ENCODE measurements around the gene BEST4.

The BEST4 gene

GRCh38 chr1:44817771-44818495 is 30.0 kb upstream of the BEST4 start:
- TF ChIP-seq TAF1 (IDR thresholded peaks at IDR 0.05; ENCODE audit: borderline replicate concordance, insufficient read depth, low read length) (no peak), FOXP2 (optimal IDR thresholded peaks at IDR 0.05; ENCODE audit: borderline replicate concordance, extremely low read depth, extremely low read length, insufficient read depth) (no peak), SIN3A (IDR thresholded peaks at IDR 0.05; ENCODE audit: borderline replicate concordance, insufficient read depth, low read length) (no peak), POLR2AphosphoS5 (IDR thresholded peaks at IDR 0.05; ENCODE audit: low read depth, low read length) (no peak), REST (IDR thresholded peaks at IDR 0.05; ENCODE audit: insufficient read depth in 1 of 2, low read depth in 2 of 2, low read length in 2 of 2) (no peak)

GRCh38 chr1:44817307-44817706 is 29.3 kb upstream of the BEST4 start:
- TF ChIP-seq FOXP2 (optimal IDR thresholded peaks at IDR 0.05; ENCODE audit: borderline replicate concordance, extremely low read depth, extremely low read length, insufficient read depth) (no peak), TAF1 (IDR thresholded peaks at IDR 0.05; ENCODE audit: borderline replicate concordance, insufficient read depth, low read length) (no peak), SIN3A (IDR thresholded peaks at IDR 0.05; ENCODE audit: borderline replicate concordance, insufficient read depth, low read length) (no peak), REST (IDR thresholded peaks at IDR 0.05; ENCODE audit: insufficient read depth in 1 of 2, low read depth in 2 of 2, low read length in 2 of 2) (no peak), POLR2AphosphoS5 (IDR thresholded peaks at IDR 0.05; ENCODE audit: low read depth, low read length) (no peak)

GRCh38 chr1:44812822-44813543 is 25.0 kb upstream of the BEST4 start:
- TF ChIP-seq TAF1 (IDR thresholded peaks at IDR 0.05; ENCODE audit: borderline replicate concordance, insufficient read depth, low read length), result no peak
- no peak for TF ChIP-seq REST (IDR thresholded peaks at IDR 0.05; ENCODE audit: insufficient read depth in 1 of 2, low read depth in 2 of 2, low read length in 2 of 2)
- no peak for TF ChIP-seq SIN3A (IDR thresholded peaks at IDR 0.05; ENCODE audit: borderline replicate concordance, insufficient read depth, low read length)

- TF ChIP-seq REST (IDR thresholded peaks at IDR 0.05; ENCODE audit: insufficient read depth in 1 of 2, low read depth in 2 of 2, low read length in 2 of 2) (no peak), SIN3A (IDR thresholded peaks at IDR 0.05; ENCODE audit: borderline replicate concordance, insufficient read depth, low read length) (no peak), FOXP2 (optimal IDR thresholded peaks at IDR 0.05; ENCODE audit: borderline replicate concordance, extremely low read depth, extremely low read length, insufficient read depth) (no peak), POLR2AphosphoS5 (IDR thresholded peaks at IDR 0.05; ENCODE audit: low read depth, low read length) (no peak), TAF1 (IDR thresholded peaks at IDR 0.05; ENCODE audit: borderline replicate concordance, insufficient read depth, low read length) (no peak)
Observed at GRCh38 chr1:44811234-44811633, 23.3 kb upstream of the BEST4 start.

Data from PFSK-1 (cell line).